ENCODE data around the gene PNMA1.

PNMA1 gene

GRCh38 chr14:73731111-73731510 is 16.9 kb upstream of the PNMA1 start:
- Histone ChIP-seq H3K4me1 (ENCODE audit: control insufficient read depth, insufficient read depth, low read length) (peaks cover 1% of the 10 kb centered on the region; the same call in 1 of the 2 replicates), H3K9me3 (ENCODE audit: control insufficient read depth, insufficient read depth, low read length) (no peaks in the 10 kb centered on the region), H3K4me3 (ENCODE audit: low read length) (no peak overlapping the region), H3K36me3 (ENCODE audit: control insufficient read depth, insufficient read depth, low read length) (no peaks in the 10 kb centered on the region), H3K27me3 (ENCODE audit: control insufficient read depth, insufficient read depth, low read length) (no peaks in the 10 kb centered on the region), H3K27ac (ENCODE audit: low read length) (no peak overlapping the region)
- no CpG with 5 or more reads among the region's 3 CpGs for WGBS (ENCODE audit: insufficient coverage, insufficient read length)
- no peak for DNase-seq (ENCODE audit: low read depth, low spot score)

- no peak overlapping the region for H3K27ac ChIP-seq (ENCODE audit: low read length)
- H3K4me1 ChIP-seq (ENCODE audit: control insufficient read depth, insufficient read depth, low read length) = peaks cover 1% of the 10 kb centered on the region; the same call in 1 of the 2 replicates
- no peak for DNase-seq (ENCODE audit: low read depth, low spot score)
- H3K27me3 ChIP-seq (ENCODE audit: control insufficient read depth, insufficient read depth, low read length) = no peaks in the 10 kb centered on the region
- H3K9me3 ChIP-seq (ENCODE audit: control insufficient read depth, insufficient read depth, low read length) = no peaks in the 10 kb centered on the region
- no peaks in the 10 kb centered on the region for H3K36me3 ChIP-seq (ENCODE audit: control insufficient read depth, insufficient read depth, low read length)
- no CpG with 5 or more reads among the region's 23 CpGs for WGBS (ENCODE audit: insufficient coverage, insufficient read length)
- no peak overlapping the region for H3K4me3 ChIP-seq (ENCODE audit: low read length)
Observed at GRCh38 chr14:73729556-73730265, 15.5 kb upstream of the PNMA1 start.

GRCh38 chr14:73728717-73729330 is 14.6 kb upstream of the PNMA1 start:
- no peak overlapping the region for H3K27ac ChIP-seq (ENCODE audit: low read length)
- H3K36me3 ChIP-seq (ENCODE audit: control insufficient read depth, insufficient read depth, low read length) = no peaks in the 10 kb centered on the region

GRCh38 chr14:73727166-73727565 is 13.0 kb upstream of the PNMA1 start:
- H3K4me1 ChIP-seq (ENCODE audit: control insufficient read depth, insufficient read depth, low read length) = peaks cover 1% of the 10 kb centered on the region; the same call in 1 of the 2 replicates
- no peak for DNase-seq (ENCODE audit: low read depth, low spot score)
- no peaks in the 10 kb centered on the region for H3K36me3 ChIP-seq (ENCODE audit: control insufficient read depth, insufficient read depth, low read length)
- no peak overlapping the region for H3K27ac ChIP-seq (ENCODE audit: low read length)
- no CpG with 5 or more reads among the region's 7 CpGs for WGBS (ENCODE audit: insufficient coverage, insufficient read length)
- no peaks in the 10 kb centered on the region for H3K27me3 ChIP-seq (ENCODE audit: control insufficient read depth, insufficient read depth, low read length)
- H3K4me3 ChIP-seq (ENCODE audit: low read length) = no peak overlapping the region
- H3K9me3 ChIP-seq (ENCODE audit: control insufficient read depth, insufficient read depth, low read length) = no peaks in the 10 kb centered on the region

More at GRCh38 chr14:73728717-73729330, 14.6 kb upstream of the PNMA1 start:
- H3K4me3 ChIP-seq (ENCODE audit: low read length) = no peak overlapping the region
- H3K4me1 ChIP-seq (ENCODE audit: control insufficient read depth, insufficient read depth, low read length) = peaks cover 1% of the 10 kb centered on the region; the same call in 1 of the 2 replicates
- no peaks in the 10 kb centered on the region for H3K27me3 ChIP-seq (ENCODE audit: control insufficient read depth, insufficient read depth, low read length)
- no CpG with 5 or more reads among the region's 6 CpGs for WGBS (ENCODE audit: insufficient coverage, insufficient read length)
- H3K9me3 ChIP-seq (ENCODE audit: control insufficient read depth, insufficient read depth, low read length) = no peaks in the 10 kb centered on the region
- DNase-seq (ENCODE audit: low read depth, low spot score) = peak; percentile 88

- H3K4me1 ChIP-seq (ENCODE audit: control insufficient read depth, insufficient read depth, low read length) = peaks cover 5% of the 10 kb centered on the region
- H3K4me3 ChIP-seq (ENCODE audit: low read length) = no peak overlapping the region
- no peaks in the 10 kb centered on the region for H3K9me3 ChIP-seq (ENCODE audit: control insufficient read depth, insufficient read depth, low read length)
- no peak for DNase-seq (ENCODE audit: low read depth, low spot score)
- no peak overlapping the region for H3K27ac ChIP-seq (ENCODE audit: low read length)
- H3K36me3 ChIP-seq (ENCODE audit: control insufficient read depth, insufficient read depth, low read length) = no peaks in the 10 kb centered on the region
- WGBS (ENCODE audit: insufficient coverage, insufficient read length) = no CpG with 5 or more reads among the region's 14 CpGs
- H3K27me3 ChIP-seq (ENCODE audit: control insufficient read depth, insufficient read depth, low read length) = no peaks in the 10 kb centered on the region
Observed at GRCh38 chr14:73726025-73726961, 12.1 kb upstream of the PNMA1 start.

- no peak overlapping the region for H3K27ac ChIP-seq (ENCODE audit: low read length)
- no peaks in the 10 kb centered on the region for H3K9me3 ChIP-seq (ENCODE audit: control insufficient read depth, insufficient read depth, low read length)
- WGBS (ENCODE audit: insufficient coverage, insufficient read length) = no CpG with 5 or more reads among the region's 8 CpGs
- no peak overlapping the region for H3K4me3 ChIP-seq (ENCODE audit: low read length)
- no peaks in the 10 kb centered on the region for H3K36me3 ChIP-seq (ENCODE audit: control insufficient read depth, insufficient read depth, low read length)
- H3K27me3 ChIP-seq (ENCODE audit: control insufficient read depth, insufficient read depth, low read length) = no peaks in the 10 kb centered on the region
- no peak for DNase-seq (ENCODE audit: low read depth, low spot score)
- H3K4me1 ChIP-seq (ENCODE audit: control insufficient read depth, insufficient read depth, low read length) = peaks cover 7% of the 10 kb centered on the region
Observed at GRCh38 chr14:73725116-73726024, 11.2 kb upstream of the PNMA1 start.

GRCh38 chr14:73724696-73725095 is 10.5 kb upstream of the PNMA1 start:
- Histone ChIP-seq H3K27me3 (ENCODE audit: control insufficient read depth, insufficient read depth, low read length) (no peaks in the 10 kb centered on the region), H3K4me1 (ENCODE audit: control insufficient read depth, insufficient read depth, low read length) (peaks cover 7% of the 10 kb centered on the region), H3K36me3 (ENCODE audit: control insufficient read depth, insufficient read depth, low read length) (no peaks in the 10 kb centered on the region), H3K9me3 (ENCODE audit: control insufficient read depth, insufficient read depth, low read length) (no peaks in the 10 kb centered on the region), H3K27ac (ENCODE audit: low read length) (no peak overlapping the region), H3K4me3 (ENCODE audit: low read length) (no peak overlapping the region)
- no CpG with 5 or more reads among the region's 2 CpGs for WGBS (ENCODE audit: insufficient coverage, insufficient read length)
- DNase-seq (ENCODE audit: low read depth, low spot score) = no peak

- Histone ChIP-seq H3K4me3 (ENCODE audit: low read length) (no peak overlapping the region), H3K4me1 (ENCODE audit: control insufficient read depth, insufficient read depth, low read length) (peaks cover 9% of the 10 kb centered on the region), H3K27ac (ENCODE audit: low read length) (no peak overlapping the region), H3K27me3 (ENCODE audit: control insufficient read depth, insufficient read depth, low read length) (no peaks in the 10 kb centered on the region), H3K9me3 (ENCODE audit: control insufficient read depth, insufficient read depth, low read length) (no peaks in the 10 kb centered on the region), H3K36me3 (ENCODE audit: control insufficient read depth, insufficient read depth, low read length) (no peaks in the 10 kb centered on the region)
- WGBS (ENCODE audit: insufficient coverage, insufficient read length) = no CpG with 5 or more reads among the region's 12 CpGs
- DNase-seq (ENCODE audit: low read depth, low spot score) = no peak
Observed at GRCh38 chr14:73723797-73724661, 9.8 kb upstream of the PNMA1 start.

- Histone ChIP-seq H3K36me3 (ENCODE audit: control insufficient read depth, insufficient read depth, low read length) (no peaks in the 10 kb centered on the region), H3K4me3 (ENCODE audit: low read length) (no peak overlapping the region), H3K4me1 (ENCODE audit: control insufficient read depth, insufficient read depth, low read length) (peaks cover 7% of the 10 kb centered on the region), H3K9me3 (ENCODE audit: control insufficient read depth, insufficient read depth, low read length) (no peaks in the 10 kb centered on the region), H3K27ac (ENCODE audit: low read length) (no peak overlapping the region), H3K27me3 (ENCODE audit: control insufficient read depth, insufficient read depth, low read length) (no peaks in the 10 kb centered on the region)
- DNase-seq (ENCODE audit: low read depth, low spot score) = no peak
- no CpG with 5 or more reads among the region's 7 CpGs for WGBS (ENCODE audit: insufficient coverage, insufficient read length)
Observed at GRCh38 chr14:73723406-73723796, 9.2 kb upstream of the PNMA1 start.
